ENCODE results near the gene SGMS1. TPM values are rescaled to one million over a fixed set of nuclear protein-coding genes. Genes with fewer than 3 reads are reported as not detected.

Gene SGMS1
- total RNA-seq, 1 donor from 2014 or later, result 93.8 TPM

GRCh38 chr10:50343702-50344331 is 279.9 kb downstream of the SGMS1 start:
- TF ChIP-seq CTCF (IDR thresholded peaks at IDR 0.05), result no peak
- no peak for TF ChIP-seq POLR2A (IDR thresholded peaks at IDR 0.05)
- no peak for TF ChIP-seq POLR2AphosphoS5 (IDR thresholded peaks at IDR 0.05; ENCODE audit: insufficient read depth in 1 of 2, low read depth in 1 of 2)
- DNase-seq (ENCODE audit: extremely low spot score in 2 of 2), result no peak
- H3K4me3 ChIP-seq, result no peak overlapping the region
- peaks cover 19% of the 10 kb centered on the region for H3K4me1 ChIP-seq
- H3K27ac ChIP-seq, result no peak overlapping the region
- H3K9me3 ChIP-seq, result no peaks in the 10 kb centered on the region
- H3K27me3 ChIP-seq, result no peaks in the 10 kb centered on the region
- peaks cover 0 to 9% of the 10 kb centered on the region in 2 donors for H3K36me3 ChIP-seq
- intact Hi-C loops (cut with DNase I), result no loop called here

- Histone ChIP-seq H3K36me3 (peaks cover 0 to 9% of the 10 kb centered on the region in 2 donors), H3K4me3 (no peak overlapping the region), H3K27me3 (no peaks in the 10 kb centered on the region), H3K9me3 (no peaks in the 10 kb centered on the region), H3K27ac (no peak overlapping the region), H3K4me1 (peaks cover 9% of the 10 kb centered on the region)
- TF ChIP-seq CTCF (IDR thresholded peaks at IDR 0.05) (no peak), POLR2A (IDR thresholded peaks at IDR 0.05) (no peak), POLR2AphosphoS5 (IDR thresholded peaks at IDR 0.05; ENCODE audit: insufficient read depth in 1 of 2, low read depth in 1 of 2) (no peak)
- intact Hi-C loops (cut with DNase I), result no loop called here
- no peak for DNase-seq (ENCODE audit: extremely low spot score in 2 of 2)
Measured at GRCh38 chr10:50341987-50342386, 281.8 kb downstream of the SGMS1 start.

GRCh38 chr10:50336140-50336539 is 287.6 kb downstream of the SGMS1 start:
- Histone ChIP-seq H3K27me3 (no peaks in the 10 kb centered on the region), H3K27ac (no peak overlapping the region), H3K4me3 (no peak overlapping the region), H3K36me3 (no peaks in the 10 kb centered on the region), H3K9me3 (no peaks in the 10 kb centered on the region), H3K4me1 (no peaks in the 10 kb centered on the region)
- no peak for DNase-seq (ENCODE audit: extremely low spot score in 2 of 2)
- intact Hi-C loops (cut with DNase I), result no loop called here
- TF ChIP-seq CTCF (IDR thresholded peaks at IDR 0.05) (no peak), POLR2AphosphoS5 (IDR thresholded peaks at IDR 0.05; ENCODE audit: insufficient read depth in 1 of 2, low read depth in 1 of 2) (no peak), POLR2A (IDR thresholded peaks at IDR 0.05) (no peak)

- H3K9me3 ChIP-seq, result no peaks in the 10 kb centered on the region
Measured at GRCh38 chr10:50335397-50335796, 288.4 kb downstream of the SGMS1 start.

More at GRCh38 chr10:50335397-50335796, 288.4 kb downstream of the SGMS1 start:
- Histone ChIP-seq H3K4me1 (no peaks in the 10 kb centered on the region), H3K27ac (no peak overlapping the region), H3K27me3 (no peaks in the 10 kb centered on the region), H3K36me3 (no peaks in the 10 kb centered on the region), H3K4me3 (no peak overlapping the region)
- TF ChIP-seq POLR2AphosphoS5 (IDR thresholded peaks at IDR 0.05; ENCODE audit: insufficient read depth in 1 of 2, low read depth in 1 of 2) (no peak), CTCF (IDR thresholded peaks at IDR 0.05) (no peak), POLR2A (IDR thresholded peaks at IDR 0.05) (no peak)
- no peak for DNase-seq (ENCODE audit: extremely low spot score in 2 of 2)
- intact Hi-C loops (cut with DNase I), result no loop called here

Measured in vagina (tissue), 2 donors.